ENCODE results near the gene TMEM170A.

TMEM170A gene

DNA sequence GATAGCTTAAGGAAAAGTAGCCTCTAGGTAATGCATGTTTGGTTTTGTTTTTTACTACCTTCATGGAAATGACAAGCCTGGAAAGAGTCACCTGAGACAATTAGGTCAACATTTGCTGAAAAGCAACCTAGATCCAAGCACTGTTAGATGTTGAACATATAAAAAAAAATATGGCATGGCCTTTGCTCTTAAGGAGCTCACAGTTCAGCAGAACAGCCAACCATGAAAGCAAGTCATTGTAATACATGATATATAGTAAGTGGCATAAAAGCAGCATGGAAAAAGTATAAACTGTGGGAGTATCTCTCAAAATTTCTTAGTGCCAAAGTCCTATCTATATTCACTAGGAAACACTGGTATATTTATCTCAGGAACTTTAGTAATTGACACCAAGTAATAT is 62.8 kb downstream of the TMEM170A start:
- no peak for DNase-seq (ENCODE audit: low spot score)

DNA sequence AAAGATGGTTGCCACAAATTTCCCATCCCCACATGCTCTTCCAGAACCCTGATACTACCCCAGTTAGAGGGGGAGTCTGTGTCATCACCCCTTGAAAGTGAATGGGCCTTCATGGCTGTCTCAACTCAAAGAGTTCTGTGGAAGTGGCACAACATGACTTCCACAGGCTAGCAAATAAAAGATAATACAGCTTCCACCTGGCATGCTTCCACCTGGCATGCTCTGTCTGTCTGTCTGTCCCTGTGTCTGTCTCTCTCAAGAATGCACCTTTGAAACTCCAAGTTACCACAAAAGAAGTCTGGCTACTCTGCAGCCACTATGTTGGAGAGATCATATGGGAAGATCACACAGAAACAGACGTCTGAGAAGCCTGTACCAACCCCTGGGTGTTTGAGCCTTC is 66.2 kb downstream of the TMEM170A start:
- DNase-seq (ENCODE audit: low spot score): no peak

DNA sequence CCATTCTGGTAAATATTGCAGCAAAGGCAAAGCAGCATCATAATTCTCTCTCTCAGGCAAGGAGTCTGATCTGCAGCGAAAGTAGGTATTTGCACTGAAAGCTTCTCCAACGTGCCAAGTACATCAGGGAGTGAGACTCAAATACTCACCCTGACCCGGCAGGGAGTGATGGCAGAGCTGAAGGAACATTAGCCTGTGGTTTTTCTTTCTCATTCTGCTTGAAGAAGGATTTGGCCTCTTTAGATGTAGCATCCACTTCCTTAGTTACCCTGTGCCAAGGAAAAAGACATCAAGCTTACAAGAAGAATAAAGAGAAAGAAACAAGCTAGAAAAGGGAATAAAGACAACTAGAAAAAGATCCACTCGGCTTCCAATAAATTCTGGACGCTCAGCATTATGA is 69.5 kb downstream of the TMEM170A start:
- DNase-seq (ENCODE audit: low spot score): no peak
